Measurements from ENCODE around the gene HERC4.

DNA sequence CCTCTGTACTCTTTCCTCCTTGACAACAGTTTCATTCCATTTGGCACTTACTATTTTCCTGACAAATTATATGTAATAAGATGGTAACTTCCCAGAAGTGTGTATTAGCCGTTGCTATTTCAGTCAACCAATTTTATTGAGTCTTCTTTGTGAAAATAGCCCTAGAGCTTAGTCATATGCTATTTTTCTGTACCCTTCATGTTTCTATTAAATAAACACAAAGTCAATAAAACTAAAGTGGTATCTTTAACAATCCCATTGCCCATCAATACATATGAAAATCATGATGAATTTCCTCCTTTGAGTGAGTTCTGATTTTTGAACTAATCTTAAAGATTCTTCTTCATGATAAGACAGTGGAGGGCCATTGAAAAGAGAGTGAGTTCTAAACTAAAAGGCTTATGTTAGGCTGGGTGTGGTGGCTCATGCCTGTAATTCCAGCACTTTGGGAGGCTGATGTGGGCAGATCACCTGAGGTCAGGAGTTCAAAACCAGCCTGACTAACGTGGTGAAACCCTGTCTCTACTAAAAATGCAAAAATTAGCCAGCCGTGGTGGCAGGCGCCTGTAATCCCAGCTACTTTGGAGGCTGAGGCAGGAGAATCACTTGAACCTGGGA, 28.3 kb upstream of the HERC4 start:
- TF ChIP-seq POLR2AphosphoS5 (IDR thresholded peaks at IDR 0.05; ENCODE audit: control insufficient read depth, insufficient read depth, low read depth, low read length) (no peak), TAF15 (IDR thresholded peaks at IDR 0.05; ENCODE audit: low read depth, low read length) (no peak), ELF2 (CRISPR knock-in tag; IDR thresholded peaks at IDR 0.05) (no peak), ETV6 (IDR thresholded peaks at IDR 0.05; ENCODE audit: borderline replicate concordance in 1 of 2, low read depth in 2 of 2, low read length in 1 of 2) (no peak), ETV6 (CRISPR knock-in tag; IDR thresholded peaks at IDR 0.05; ENCODE audit: borderline replicate concordance) (no peak), TARDBP (IDR thresholded peaks at IDR 0.05) (no peak)
- TF ChIP-seq, protein P1, sequence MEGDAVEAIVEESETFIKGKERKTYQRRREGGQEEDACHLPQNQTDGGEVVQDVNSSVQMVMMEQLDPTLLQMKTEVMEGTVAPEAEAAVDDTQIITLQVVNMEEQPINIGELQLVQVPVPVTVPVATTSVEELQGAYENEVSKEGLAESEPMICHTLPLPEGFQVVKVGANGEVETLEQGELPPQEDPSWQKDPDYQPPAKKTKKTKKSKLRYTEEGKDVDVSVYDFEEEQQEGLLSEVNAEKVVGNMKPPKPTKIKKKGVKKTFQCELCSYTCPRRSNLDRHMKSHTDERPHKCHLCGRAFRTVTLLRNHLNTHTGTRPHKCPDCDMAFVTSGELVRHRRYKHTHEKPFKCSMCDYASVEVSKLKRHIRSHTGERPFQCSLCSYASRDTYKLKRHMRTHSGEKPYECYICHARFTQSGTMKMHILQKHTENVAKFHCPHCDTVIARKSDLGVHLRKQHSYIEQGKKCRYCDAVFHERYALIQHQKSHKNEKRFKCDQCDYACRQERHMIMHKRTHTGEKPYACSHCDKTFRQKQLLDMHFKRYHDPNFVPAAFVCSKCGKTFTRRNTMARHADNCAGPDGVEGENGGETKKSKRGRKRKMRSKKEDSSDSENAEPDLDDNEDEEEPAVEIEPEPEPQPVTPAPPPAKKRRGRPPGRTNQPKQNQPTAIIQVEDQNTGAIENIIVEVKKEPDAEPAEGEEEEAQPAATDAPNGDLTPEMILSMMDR (IDR thresholded peaks at IDR 0.05 in 2 of 3, conservative IDR thresholded peaks at IDR 0.05 in 1 of 3; ENCODE audit: insufficient read depth in 2 of 3, low read depth in 1 of 3, low read length in 3 of 3), result no peak
